ENCODE measurements around the gene CDYL2.

Gene CDYL2

GRCh38 chr16:80744856-80745255, 59.5 kb downstream of the CDYL2 start:
- Histone ChIP-seq H3K9me3 (ENCODE audit: control insufficient read depth, insufficient read depth, low read length) (peaks cover 4% of the 10 kb centered on the region; the same call in 1 of the 2 replicates), H3K36me3 (ENCODE audit: control insufficient read depth, low read length) (no peaks in the 10 kb centered on the region), H3K79me2 (ENCODE audit: control insufficient read depth, low read length) (no peaks in the 10 kb centered on the region), H3K4me2 (ENCODE audit: low read length) (no peak overlapping the region), H3F3A (ENCODE audit: control insufficient read depth, insufficient read depth) (no peaks in the 10 kb centered on the region), H3K9me2 (replicated peaks; ENCODE audit: control insufficient read depth, low read length) (no peaks in the 10 kb centered on the region), H3K4me3 (ENCODE audit: low read length) (no peak overlapping the region), H4K20me1 (ENCODE audit: control insufficient read depth, insufficient read depth, low read depth, low read length) (no peaks in the 10 kb centered on the region), H3K27ac (ENCODE audit: low read depth, low read length) (no peak overlapping the region), H3K27me3 (ENCODE audit: control insufficient read depth, low read length) (no peaks in the 10 kb centered on the region), H3K4me1 (ENCODE audit: control insufficient read depth, low read length) (no peaks in the 10 kb centered on the region)
- no peak for TF ChIP-seq CTCF (IDR thresholded peaks at IDR 0.05; ENCODE audit: low read depth, low read length, poor library complexity, severe bottlenecking)

- Histone ChIP-seq H3K9me2 (replicated peaks; ENCODE audit: control insufficient read depth, low read length) (no peaks in the 10 kb centered on the region), H3F3A (ENCODE audit: control insufficient read depth, insufficient read depth) (no peaks in the 10 kb centered on the region), H4K20me1 (ENCODE audit: control insufficient read depth, insufficient read depth, low read depth, low read length) (no peaks in the 10 kb centered on the region), H3K79me2 (ENCODE audit: control insufficient read depth, low read length) (no peaks in the 10 kb centered on the region), H3K36me3 (ENCODE audit: control insufficient read depth, low read length) (no peaks in the 10 kb centered on the region), H3K4me3 (ENCODE audit: low read length) (no peak overlapping the region), H3K4me1 (ENCODE audit: control insufficient read depth, low read length) (no peaks in the 10 kb centered on the region), H3K9me3 (ENCODE audit: control insufficient read depth, insufficient read depth, low read length) (peaks cover 8% of the 10 kb centered on the region; the same call in 1 of the 2 replicates), H3K27ac (ENCODE audit: low read depth, low read length) (no peak overlapping the region), H3K4me2 (ENCODE audit: low read length) (no peak overlapping the region), H3K27me3 (ENCODE audit: control insufficient read depth, low read length) (no peaks in the 10 kb centered on the region)
- TF ChIP-seq EZH2phosphoT487 (IDR thresholded peaks at IDR 0.05; ENCODE audit: borderline replicate concordance, low read length) (no peak), CTCF (IDR thresholded peaks at IDR 0.05; ENCODE audit: low read depth, low read length, poor library complexity, severe bottlenecking) (no peak)
These were observed 60.6 kb downstream of the CDYL2 start for GRCh38 chr16:80743772-80744171.

DNA sequence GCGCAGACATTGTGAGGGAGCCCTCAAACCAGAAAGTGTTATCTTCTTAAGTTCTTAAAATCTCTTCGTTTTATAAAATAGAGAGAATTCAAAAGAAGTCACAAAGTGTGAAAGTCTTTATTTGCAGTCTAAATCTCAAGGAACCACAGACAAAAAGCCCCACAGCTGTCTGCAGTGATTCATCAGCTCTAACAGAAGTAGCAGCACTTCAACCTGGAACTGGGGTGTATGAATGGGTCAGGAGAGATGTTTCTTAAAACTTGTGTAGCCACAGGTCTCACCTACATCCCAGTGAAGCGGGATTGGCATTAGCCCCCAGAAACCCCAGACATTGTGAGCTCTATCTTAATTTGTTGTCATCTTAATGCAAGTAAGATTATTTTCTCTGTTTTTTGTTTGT, 61.1 kb downstream of the CDYL2 start:
- H3K9me3 ChIP-seq (ENCODE audit: control insufficient read depth, insufficient read depth, low read length): peaks cover 8% of the 10 kb centered on the region; the same call in 1 of the 2 replicates
- TF ChIP-seq CTCF (IDR thresholded peaks at IDR 0.05; ENCODE audit: low read depth, low read length, poor library complexity, severe bottlenecking) (no peak), EZH2phosphoT487 (IDR thresholded peaks at IDR 0.05; ENCODE audit: borderline replicate concordance, low read length) (no peak)
- no peak overlapping the region for H3K27ac ChIP-seq (ENCODE audit: low read depth, low read length)
- no peaks in the 10 kb centered on the region for H3K9me2 ChIP-seq (replicated peaks; ENCODE audit: control insufficient read depth, low read length)
- no peaks in the 10 kb centered on the region for H3F3A ChIP-seq (ENCODE audit: control insufficient read depth, insufficient read depth)
- H3K4me1 ChIP-seq (ENCODE audit: control insufficient read depth, low read length): no peaks in the 10 kb centered on the region
- no peak overlapping the region for H3K4me3 ChIP-seq (ENCODE audit: low read length)
- no peaks in the 10 kb centered on the region for H3K36me3 ChIP-seq (ENCODE audit: control insufficient read depth, low read length)
- no peaks in the 10 kb centered on the region for H4K20me1 ChIP-seq (ENCODE audit: control insufficient read depth, insufficient read depth, low read depth, low read length)
- no peak overlapping the region for H3K4me2 ChIP-seq (ENCODE audit: low read length)
- H3K27me3 ChIP-seq (ENCODE audit: control insufficient read depth, low read length): no peaks in the 10 kb centered on the region
- H3K79me2 ChIP-seq (ENCODE audit: control insufficient read depth, low read length): no peaks in the 10 kb centered on the region

DNA sequence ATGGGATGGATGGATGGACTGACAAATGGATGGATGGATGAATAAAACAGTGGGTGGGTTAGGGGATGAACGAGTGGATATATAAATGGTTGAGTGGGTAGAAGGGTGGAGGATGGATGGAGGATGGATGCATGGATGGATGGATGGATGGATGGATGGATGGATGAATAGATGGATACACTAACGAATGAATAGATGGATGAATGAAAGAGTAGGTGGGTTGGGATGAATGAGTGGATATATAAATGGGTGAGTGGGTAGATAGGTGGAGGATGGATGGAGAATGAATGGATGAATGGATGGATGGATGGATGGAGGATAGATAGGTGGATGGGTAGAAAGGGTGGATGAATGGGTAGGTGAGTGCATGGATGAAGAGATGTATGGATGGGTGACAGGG, 62.1 kb downstream of the CDYL2 start:
- H3K9me2 ChIP-seq (replicated peaks; ENCODE audit: control insufficient read depth, low read length): no peaks in the 10 kb centered on the region
- TF ChIP-seq EZH2phosphoT487 (IDR thresholded peaks at IDR 0.05; ENCODE audit: borderline replicate concordance, low read length) (no peak), CTCF (IDR thresholded peaks at IDR 0.05; ENCODE audit: low read depth, low read length, poor library complexity, severe bottlenecking) (no peak)
- no peaks in the 10 kb centered on the region for H3K36me3 ChIP-seq (ENCODE audit: control insufficient read depth, low read length)
- no peaks in the 10 kb centered on the region for H3F3A ChIP-seq (ENCODE audit: control insufficient read depth, insufficient read depth)
- H4K20me1 ChIP-seq (ENCODE audit: control insufficient read depth, insufficient read depth, low read depth, low read length): no peaks in the 10 kb centered on the region
- no peak overlapping the region for H3K4me2 ChIP-seq (ENCODE audit: low read length)
- no peak overlapping the region for H3K4me3 ChIP-seq (ENCODE audit: low read length)
- no peaks in the 10 kb centered on the region for H3K79me2 ChIP-seq (ENCODE audit: control insufficient read depth, low read length)
- H3K27me3 ChIP-seq (ENCODE audit: control insufficient read depth, low read length): no peaks in the 10 kb centered on the region
- no peaks in the 10 kb centered on the region for H3K4me1 ChIP-seq (ENCODE audit: control insufficient read depth, low read length)
- H3K27ac ChIP-seq (ENCODE audit: low read depth, low read length): no peak overlapping the region
- H3K9me3 ChIP-seq (ENCODE audit: control insufficient read depth, insufficient read depth, low read length): peaks cover 8% of the 10 kb centered on the region; the same call in 1 of the 2 replicates

All from DOHH2 (cell line).